NCI-H524 (cell line): ENCODE data around the gene SHISA7.
"Not testable (repeated sequence)": the region's sequence is repeated elsewhere in the genome, so short reads cannot be mapped to it uniquely, and the experiment has no call there.

ENCODE experiments used
- DNase-seq, 2 experiments: peaks; one replicate each; lab custom pipeline; 2025; lab: John Stamatoyannopoulos, UW

Gene SHISA7

DNA sequence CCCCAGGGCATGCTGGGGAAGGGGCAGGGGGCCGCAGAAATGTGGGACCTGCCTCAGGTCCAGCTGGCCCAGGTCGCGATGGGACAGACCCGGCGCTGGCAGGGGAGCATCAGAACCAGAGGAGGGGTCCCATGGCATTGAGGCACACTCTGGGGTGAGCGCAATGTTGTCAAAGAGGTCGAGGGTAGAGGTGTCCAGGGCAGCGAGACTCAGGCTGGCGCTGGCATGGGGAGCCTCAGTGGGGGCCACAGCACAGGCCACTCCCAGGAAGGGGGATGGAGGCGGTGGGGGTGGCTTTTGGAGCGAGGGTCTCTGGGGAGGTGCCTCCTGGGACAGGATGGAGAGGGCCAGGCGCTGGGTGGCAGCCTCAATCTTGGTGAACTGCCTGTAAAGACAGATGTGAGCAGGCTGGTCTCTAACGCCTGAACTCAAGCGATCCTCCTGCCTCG, 20.5 kb upstream of the SHISA7 start:
- DNase-seq, result no peak

DNA sequence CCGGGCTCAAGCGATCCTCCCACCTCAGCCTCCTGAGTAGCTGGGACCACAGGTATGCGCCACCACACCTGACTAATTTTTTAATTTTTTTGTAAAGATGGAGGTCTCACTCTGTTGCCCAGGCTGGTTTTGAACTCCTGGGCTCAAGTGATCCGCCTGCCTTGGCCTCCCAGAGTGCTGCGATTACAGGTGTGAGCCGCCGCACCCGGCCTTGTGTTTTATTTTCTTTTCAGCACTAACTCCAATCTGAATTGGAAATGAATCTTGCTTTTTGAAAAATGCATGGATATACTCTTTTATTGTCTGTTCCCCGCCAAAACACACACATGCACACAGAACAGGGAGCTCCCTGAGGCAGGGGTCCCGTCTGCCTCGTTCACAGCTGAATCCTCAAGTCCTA, 19.6 kb upstream of the SHISA7 start:
- no peak for DNase-seq

DNA sequence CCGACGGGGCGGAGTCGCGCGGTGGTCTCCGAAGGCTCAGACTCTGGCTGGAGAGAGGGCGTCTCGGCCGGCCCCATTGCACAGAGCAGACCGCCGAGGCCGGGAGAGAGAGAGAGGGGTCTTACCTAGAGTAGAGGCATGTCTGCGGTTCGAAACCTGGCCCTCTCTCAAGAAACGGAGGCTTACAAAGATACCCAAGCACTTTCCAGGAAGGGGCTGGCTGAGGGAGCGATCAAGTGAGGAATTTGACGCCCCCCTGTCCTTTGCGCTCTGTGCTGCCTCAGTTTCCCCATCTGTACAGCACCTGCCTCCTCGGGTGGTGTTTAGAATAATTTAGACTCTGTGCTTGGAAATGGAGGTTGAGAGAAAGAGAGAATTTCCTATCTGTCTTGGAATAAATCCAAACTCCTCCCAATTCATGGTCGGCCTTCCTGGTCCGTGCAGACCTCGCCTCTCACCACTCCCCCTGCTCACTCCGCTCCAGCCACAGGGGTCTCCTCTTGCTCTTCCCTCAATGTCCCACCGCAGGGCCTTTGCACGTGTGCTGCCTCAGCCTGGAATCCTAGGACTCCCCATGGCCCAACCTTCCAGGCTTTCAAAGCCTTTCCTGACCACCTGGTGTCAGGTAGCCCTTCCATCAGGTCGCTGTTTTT, 19.0 kb upstream of the SHISA7 start:
- no peak for DNase-seq

DNA sequence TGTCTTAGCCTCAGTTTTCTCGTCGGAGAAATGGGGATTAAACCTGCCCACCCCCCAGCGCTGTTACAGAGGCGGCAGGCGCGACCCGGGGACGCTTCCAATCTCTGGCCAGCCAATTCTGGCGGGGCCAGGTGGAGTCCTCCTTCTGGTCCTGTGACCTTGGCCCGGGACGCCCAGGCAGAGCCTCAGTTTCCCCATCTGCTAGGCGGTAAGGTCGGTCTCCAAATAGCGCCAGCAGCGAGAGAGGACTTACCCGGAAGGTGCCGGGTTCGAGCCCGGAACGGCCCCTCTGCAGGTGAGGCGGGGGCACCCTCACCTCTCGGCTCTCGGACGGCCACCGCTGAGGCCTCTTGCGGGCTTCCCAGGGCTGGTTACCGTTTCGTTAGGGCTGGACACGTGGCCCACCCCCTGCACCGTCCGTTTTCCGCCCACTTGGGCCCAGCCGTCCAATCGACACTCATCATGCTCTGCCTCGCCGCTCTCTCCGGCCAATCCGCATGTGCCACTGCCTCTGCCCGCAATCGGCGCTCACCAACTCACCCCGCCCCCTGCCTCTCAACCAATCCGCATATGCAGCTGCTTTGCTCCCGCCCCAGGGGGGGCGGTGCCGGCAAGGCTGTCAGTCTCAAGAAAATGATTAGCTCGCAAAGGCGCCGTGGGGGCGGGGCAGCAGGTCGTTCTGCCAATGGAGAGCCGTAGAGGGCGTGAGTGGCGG, 18.3 kb upstream of the SHISA7 start, which contains the start of gene ISOC2:
Gene ISOC2 (minus strand): TSS at position 384 of the 715 bp plus-strand sequence. CDS start 5,156 bp downstream, outside the sequence.
- DNase-seq, result peak; percentile 80 to 93

DNA sequence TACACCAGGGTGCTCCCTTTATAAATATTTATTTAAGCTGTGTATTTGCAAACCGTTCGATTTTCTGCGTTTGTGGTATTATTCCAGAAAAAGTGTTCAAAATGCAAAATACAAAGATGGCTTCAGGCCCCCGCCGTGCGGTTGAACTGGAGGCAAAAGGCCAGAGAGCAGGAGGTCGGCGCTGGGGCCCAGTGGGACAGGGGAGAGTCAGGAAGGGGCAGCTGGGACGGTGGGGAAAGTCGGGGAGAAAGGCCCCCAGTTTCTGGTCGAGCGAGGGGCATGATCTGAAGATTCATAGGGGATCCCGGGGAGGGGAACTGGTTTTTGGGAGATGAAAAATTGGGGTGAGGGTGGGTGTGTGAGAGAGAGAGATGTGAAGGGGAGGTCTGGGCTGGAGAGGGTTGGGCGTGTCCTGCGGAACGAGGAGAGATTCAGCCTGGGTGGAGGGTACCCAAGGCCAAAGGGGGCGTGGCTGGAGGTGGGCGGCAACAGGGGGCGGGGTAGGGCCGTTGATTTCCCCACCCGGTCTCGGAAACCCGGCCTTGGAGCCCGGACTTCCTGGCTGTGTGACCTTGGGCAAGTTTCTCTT, 17.7 kb upstream of the SHISA7 start:
- DNase-seq, result no peak

DNA sequence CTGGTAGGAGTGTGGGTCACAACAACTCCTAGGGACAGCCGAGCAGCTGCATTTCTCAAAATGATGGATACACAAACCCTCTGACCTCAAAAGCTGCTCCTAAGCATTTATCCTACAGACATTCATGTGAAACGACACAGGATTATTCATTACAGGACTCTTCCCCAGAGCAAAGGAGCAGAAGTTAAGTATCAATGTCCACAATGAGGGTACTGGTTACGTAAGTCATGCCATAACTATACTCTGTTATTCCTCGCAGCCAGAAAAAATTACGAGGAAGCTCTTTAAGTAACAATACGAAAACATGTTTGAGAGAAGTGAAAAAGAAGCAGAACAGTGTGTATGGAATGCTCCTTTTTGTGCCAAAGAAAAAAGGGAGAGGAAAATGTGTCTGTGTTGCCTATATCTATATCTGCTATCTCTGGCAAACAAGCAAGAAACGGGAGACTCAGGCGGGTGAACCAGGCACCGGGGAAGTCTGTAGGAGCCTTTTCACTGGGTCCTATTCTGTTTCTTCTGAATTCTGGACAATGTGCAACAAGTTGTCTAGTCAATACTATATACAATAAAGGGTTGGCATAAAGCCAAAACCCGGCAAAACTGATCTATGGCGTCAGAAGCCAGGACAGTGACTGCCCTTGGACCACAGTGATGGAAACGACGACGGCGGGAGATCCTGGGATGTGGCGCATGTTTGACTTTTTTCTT, 17.0 kb upstream of the SHISA7 start:
- DNase-seq, result no peak

DNA sequence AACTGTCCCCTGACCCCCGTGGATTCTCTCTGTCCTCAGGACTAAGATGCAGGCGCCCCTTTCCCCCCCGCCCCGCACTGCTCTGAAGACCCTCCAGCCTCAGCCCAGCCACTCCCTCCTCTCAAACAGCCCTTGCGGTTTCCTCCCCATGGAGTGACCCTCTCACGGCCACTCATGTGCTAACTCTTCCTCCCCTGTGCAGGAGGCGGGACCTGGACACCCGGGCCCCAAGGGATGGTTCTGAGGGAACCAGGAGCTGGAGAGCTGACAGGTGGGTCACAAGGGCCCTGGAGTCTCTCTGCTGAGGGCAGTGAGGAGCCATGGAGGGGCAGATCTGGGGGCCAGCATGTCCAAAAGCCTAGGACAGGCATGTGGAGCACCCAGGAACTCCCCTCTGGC, 16.4 kb upstream of the SHISA7 start:
- peak in 1 of 2 experiments; percentile 56 for DNase-seq

DNA sequence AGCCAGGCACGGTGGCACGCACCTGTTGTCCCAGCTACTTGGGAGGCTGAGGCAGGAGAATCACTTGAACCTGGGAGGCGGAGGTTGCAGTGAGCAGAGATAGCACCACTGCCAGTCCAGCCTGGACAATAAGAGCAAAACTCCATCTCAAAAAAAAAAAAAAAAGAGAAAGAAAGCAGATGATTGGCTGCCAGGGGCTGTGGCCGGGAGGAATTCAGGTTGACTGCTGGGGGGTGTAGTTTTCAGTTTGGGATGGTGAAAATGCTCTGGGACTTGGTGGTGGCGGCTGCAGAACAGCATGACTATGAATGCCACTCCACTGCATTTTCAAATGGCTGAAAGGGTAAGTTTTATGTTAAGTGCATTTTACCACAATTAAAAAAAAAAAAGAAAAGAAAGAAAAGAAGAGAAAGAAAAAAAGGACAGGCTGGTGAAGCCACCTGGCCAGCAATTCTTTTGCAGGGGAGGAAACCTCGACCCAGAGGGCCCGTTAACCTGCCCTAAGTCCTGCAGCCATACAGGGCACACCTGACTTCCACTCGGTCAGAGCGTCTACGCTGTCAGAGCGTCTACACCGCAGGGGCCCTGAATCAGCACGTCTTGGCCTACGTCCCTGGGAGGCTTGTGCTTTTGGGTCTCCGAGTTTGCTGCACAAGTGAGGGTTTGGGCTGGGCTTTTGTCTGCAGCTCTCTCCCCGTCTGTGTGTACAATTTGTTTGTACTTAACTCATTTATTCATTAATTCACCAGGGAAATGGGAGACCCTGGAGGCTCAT, 14.8 kb upstream of the SHISA7 start:
- DNase-seq, result no peak

DNA sequence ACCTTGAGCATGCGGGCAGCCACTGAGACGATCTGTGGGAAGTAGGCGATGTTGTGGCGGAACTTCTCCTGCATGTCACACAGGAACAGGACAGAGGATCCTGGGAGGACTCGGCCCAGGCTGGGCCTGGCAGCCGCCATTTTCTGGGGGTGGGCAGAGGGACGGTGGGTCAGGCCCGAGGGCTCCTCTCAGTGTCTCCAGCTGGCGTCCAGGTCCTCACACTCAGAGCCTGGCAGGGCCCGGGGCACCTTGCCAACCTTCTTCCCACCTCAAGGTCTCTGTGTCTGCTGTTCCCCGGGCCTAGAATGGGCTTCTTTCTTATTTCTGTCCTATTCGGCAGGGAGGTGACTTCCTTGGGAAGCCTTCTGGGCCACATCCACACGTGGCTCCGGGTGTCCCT, 13.2 kb upstream of the SHISA7 start:
- DNase-seq, result no peak

DNA sequence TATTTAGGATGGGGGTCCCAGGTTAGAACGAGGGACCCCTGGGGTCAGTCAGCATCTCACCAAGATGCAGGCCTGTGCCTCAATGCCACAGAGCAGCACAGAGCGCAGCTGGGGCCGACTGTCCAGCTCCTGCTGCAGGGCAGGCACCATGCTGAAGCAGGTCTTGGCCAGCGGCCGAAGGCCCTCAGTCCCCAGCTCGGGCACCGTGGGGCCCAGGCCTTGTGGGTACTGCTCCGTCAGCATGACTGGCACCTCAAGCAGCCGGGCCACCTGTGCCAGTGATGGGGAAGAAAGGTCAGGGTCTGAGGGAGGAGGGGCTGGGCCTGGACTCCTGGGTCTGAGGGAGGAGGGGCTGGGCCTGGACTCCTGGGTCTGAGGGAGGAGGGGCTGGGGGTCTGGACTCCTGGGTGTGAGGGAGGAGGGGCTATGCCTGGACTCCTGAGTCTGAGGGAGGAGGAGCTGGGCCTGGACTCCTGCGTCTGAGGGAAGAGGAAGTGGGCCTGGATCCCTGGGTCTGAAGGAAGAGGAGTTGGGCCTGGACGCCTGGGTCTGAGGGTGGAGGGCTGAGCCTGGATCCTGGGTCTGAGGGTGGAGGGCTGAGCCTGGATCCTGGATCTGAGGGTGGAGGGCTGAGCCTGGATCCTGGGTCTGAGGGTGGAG, 12.6 kb upstream of the SHISA7 start:
- no peak for DNase-seq

DNA sequence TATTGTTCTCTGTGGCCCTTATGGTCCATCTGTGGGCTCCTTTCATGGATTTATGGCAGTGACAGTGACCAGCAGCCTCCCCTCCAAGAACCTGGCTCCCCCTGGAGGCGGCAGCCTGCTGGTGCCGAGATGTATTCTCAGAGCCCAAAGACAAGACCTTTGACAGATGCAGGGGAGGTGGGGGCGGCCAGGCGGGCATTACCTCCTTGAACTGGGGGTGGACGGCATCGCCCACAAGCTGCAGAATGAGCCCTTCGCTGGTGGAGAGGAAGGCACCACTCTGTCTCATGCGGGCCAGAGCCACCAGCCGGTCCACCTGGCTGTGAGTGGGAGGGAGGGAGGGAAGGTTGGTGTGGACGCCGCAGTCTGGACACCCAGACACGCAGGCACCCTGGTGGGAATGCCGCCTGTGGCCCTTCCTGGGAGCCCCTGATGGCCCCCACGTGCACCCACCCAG, 11.7 kb upstream of the SHISA7 start:
- DNase-seq, result peak; percentile 25 to 72

DNA sequence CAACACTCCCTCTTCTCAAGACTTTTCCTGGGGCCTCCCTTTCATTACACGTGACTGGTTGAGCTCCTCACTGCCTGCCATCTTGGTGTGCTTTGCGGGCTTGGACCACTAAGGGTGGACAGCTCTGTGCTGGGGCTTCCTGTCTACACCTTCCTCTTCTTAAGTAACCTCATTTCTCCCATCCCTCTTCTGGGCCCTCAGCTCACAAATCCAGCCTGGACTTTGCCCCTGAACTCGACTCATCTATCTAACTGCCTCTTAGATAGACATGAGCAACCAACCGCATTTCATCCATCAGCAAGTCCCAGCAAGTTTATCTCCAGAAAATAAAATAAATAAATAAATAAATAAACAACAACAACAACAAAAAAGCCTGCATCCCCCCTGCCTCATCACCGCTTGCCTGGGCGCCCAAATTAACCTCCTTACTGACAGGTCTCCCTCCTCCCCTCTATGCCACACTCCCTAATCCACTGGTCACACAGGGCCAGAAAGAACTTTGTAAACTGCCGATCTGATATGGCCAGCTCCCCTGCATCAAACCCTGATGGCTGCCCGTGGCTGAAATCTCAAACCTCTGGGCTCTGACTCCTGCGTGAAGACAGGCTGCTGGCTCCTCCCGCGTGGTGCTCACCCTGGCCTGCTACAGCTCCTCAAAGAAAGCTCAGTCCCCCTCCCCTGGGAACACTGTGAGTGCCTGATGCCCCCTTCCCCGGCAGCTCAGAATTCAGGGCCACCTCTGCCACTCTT, 10.6 kb upstream of the SHISA7 start:
- DNase-seq, result no peak

DNA sequence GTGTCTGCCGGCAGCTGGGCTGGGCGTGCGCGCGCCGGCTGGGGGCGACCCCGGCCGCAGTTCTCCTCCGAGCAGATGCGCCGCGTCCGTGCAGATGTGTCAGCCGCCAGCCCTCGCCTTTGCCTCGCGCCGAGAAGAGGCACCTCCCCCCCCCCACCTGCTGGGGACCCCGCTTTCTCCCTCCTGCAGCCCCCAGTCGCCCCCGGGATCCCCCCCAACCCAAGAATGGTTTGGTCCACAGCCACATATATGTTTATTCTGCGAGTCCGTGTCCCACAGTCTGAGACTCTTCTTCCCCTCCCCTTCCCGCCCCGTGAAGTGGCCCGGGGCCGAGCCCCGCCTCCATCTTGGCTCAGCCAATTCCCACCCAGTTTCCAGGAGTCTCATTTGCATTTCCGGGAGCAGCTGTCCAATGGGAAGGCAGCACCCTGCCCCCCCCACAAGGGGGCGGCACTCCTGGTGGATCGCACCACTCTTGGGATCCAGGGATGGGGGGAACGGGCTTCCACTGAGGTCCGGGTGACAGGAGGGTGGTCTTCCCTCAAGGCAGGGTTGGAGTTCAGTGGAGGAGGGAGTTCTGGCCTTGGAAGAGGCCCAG, 9.7 kb upstream of the SHISA7 start:
- peak; percentile 95 to 97 for DNase-seq

DNA sequence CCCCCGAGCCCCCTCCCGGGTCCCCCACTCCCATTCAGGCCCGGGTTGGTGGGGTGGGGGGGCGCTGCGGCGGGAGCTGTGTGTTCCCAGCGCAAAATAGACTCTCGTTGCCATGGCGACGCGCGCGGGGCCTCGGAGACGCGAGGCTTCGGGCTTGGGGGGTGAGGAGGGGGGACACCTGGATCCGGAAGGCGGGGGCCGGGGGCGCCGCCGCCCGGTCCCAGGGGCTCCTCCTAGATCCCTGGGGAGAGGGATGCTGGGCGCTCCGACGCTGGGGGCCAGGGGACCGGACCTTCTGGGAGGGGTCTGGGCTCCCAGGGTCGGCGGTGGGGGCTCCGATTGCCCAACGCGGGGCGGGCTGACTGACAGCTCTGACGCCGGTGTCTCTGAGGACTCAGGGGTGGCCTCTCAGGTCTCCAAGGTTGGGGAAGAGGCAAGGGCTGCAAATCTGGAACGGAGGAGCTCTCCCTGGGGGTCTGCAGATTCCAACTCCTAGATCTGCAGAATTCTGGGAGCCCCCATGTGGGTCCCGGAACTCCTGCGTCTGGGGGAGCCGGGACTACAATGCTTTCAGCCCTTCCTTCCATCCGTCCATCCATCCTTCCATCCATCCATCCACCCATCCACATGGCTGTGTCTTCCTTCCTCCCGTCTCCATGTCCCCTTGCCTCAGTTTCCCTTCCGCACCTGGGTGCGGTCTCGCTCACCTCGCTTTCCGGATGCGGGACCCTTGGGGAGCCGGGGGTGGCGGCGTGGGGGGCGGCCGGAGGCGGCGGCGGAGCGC, 9.1 kb upstream of the SHISA7 start:
- peak; percentile 50 to 72 for DNase-seq

DNA sequence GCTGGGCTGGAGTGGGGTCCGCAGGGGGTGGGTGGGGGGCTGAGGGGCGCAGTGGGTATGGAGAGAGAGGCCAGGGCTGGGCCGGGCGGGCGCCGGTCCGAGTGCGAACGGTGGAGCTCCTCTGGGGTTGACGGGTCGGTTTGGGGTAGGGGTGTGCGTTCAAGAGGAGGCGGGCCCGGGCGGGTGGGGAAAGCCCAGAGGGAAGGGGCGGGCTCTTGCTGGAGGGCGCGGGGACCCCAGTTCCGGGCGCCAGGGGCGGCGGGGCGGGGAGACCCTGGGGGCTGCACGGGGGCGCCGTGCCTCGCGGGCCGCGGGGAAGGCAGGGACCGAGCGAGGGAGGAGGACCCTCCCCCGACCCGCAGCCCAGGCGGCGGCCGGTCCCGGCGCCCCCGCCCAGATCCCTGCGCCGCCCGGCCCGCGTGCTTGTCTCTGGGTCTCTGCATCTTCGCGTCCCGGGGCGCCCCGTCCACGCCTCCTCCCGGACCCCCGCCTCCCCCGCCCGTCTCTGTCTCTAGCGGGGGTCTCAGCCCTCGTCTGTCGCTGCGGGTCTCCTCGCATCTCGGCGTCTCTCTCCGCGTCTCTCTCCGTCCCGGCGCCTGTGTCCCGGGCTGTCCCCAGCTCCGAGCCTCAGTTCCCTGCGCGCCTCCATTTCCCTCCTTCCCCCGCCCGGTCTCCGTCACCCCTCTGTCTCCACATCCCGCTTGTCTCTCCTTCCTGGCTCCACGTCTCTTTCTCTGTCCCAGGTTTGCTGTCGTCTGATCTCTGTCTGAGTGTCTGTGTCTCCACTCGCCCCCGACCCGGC, 8.3 kb upstream of the SHISA7 start:
- no peak for DNase-seq

DNA sequence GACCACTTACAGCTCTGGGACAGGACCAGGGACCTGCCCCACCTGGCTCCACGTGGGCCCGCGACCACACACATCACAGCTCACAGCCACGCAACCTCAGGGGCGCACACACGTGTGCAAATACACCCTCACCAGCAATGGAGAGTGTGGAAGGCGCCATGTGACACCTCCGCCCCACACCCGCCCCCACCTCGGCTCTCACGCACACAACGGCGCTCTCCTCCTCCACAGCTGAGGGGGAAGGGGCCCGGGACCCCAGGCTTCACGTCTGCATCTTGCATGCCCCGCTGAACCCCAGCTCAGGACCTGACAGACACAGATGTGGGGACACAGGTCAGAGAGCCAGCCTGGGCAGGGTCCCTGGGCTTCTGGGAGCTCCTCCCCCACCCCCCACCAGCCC, 6.4 kb upstream of the SHISA7 start:
- DNase-seq, result no peak

DNA sequence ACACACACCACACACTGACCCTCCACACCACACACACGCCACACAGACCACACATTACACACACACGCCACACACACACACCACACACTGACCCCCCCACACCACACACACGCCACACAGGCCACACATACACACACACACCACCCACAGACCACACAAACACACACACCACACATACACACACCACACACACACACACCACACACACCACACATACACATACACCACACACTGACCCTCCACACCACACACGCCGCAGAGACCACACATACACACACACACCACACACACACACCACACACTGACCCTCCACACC, 5.0 kb upstream of the SHISA7 start:
- DNase-seq, result not testable (repeated sequence)

DNA sequence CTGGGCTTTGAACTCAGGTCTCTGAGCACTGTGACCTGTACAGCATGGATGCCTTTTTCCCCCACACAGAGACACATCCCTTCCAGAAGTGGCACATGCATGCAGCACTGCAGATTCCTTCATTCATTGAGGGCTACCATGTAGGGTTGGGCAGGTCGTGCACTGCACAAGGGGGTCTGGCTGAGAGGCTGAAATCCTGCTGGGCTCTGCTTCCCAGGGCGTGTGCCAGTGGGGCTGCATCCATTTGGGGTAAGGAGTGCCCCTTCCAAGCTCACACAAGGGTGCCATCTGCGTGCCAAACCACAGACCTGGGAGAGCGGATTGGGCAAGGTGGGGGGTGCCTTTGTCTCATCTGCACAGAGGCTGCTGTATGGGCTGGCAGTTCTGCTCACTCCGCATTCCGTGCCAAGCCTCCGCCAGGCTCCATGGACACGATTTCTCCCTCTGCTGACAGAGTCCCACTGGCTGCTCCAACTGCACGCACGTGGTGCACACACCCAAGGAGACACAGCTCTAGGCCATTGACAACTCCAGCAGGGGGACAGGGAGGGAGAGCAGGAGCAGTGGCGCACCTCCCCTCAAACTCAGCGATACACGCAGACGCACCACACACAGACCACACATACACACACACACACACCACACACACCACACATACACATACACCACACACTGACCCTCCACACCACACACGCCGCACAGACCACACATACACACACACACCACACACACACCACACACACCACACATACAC, 4.5 kb upstream of the SHISA7 start:
- DNase-seq, result peak in 1 of 2 experiments; percentile 68
